Measurements from ENCODE around the gene PACRG.

PACRG gene

DNA sequence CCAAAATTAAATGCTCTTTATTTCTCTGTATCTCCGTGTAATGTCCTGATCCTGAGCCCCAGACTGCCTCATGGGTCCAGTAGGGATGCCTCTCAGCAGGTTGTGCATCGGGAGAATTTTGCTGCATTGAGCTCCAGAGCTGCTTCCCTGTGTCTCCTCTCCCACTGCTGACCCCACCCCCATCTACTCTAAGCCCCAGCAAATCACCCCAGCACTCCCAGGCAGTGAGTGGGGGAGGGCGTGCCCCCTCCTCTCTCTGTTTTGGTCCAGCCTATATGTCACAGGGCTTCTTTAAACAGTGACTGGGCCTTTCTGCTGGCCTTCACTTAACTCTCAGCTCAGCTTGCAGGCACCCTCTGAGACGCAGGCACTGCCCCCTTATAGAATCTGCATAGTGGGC, 458.0 kb downstream of the PACRG start:
- no peak for DNase-seq

GRCh38 chr6:163186527-163186926, 458.8 kb downstream of the PACRG start:
- DNase-seq, result no peak

DNA sequence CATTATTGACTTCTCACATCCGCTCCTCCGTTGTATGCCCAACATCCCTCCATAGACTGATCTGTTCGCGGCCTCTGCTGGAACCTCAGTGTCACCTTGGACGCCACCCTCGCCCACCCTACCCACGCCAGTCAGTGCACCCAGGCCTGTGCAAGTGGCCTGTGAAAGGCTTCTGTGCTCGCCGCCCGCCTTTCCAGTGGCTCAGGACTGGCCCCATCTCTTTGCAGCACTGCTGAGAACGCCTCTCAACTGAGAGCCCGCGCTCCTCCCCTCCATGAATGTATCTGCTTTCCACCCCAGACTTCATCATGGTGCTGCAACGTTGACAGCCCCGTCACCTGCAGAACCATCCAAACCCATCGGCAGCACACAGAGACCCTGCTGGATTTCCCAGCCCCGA, 459.4 kb downstream of the PACRG start:
- DNase-seq, result no peak

DNA sequence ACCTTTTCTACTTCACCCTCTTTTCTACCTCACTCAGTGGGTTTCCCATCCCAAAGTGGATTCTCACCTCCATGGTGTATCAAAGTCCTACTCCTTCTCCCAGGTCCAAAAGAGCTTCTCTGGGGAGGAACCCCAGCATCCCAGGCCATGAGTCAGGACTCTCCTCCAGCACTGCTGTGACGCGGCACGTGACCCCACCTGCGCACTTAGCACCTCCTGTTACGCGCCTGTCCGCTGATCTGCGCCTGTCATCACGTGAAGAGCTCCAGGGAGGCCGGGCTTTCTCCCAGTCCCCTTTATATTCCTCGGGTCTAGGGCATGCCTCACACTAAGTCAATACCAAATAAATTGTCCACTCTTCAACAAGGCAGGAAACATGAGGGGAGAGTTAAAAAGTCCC, 459.8 kb downstream of the PACRG start:
- no peak for DNase-seq

- no peak for DNase-seq
Observed at GRCh38 chr6:163188746-163189145, 461.0 kb downstream of the PACRG start.

- DNase-seq, result no peak
Observed at GRCh38 chr6:163189609-163190008, 461.8 kb downstream of the PACRG start.

DNA sequence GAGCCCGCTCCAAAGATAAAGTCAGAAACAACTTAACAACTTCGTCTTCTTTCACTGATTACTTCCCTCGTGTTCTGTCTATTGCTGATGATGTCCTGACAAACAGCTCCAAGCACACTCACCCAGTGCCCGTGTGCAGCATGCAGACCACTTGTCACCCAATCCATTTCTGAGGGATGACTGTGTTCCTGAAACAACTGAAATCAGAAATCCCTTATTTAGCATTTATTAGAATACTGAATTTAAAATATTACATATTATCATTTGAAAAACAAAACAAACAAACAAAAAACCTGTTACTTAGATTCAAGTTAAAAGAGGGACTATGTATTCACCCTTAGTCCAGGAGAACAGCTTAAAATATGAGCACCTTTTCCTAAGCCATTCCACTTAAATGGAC, 463.0 kb downstream of the PACRG start:
- no peak for DNase-seq

DNA sequence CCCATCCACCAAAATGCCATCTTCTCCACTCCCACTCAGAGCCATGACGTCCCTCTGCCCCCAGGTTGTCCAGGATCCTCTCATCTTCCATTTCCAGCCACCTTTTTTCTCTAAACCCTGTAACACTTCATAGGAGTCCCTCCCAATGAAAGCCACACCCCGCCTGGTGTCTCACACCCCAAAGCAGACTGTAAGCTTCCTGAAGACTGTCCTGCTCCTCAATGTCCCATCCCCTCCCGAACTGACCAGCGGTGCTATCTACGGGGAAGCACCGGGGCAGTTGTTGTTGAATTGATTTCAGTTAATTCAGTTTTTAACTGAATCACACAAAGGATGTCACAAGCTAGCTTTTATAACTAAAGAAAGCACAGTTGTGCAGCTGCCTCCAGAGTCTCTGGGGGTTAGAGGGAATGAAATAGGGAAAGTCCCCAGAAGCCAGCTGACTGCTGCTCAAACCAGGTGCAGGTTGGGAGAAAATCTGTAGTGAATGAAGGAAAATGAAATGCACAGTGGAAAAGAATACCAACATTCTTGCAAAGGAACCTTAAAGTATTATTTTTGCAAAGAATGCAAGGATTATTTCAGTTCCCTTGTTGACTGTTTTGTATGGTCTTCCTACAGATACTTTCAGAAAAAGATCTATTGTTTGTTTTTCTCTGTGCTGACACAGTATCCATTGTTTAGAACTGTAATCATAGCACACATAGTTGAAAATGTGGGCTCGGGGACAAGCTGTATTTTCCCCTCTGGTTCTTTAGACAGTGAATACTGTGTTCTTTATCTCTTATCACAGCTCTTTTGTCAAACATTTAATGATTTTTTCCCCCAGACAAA, 464.1 kb downstream of the PACRG start:
- peak; percentile 31 for DNase-seq

- peak; percentile 67 for DNase-seq
Observed at GRCh38 chr6:163192591-163192990, 464.8 kb downstream of the PACRG start.

DNA sequence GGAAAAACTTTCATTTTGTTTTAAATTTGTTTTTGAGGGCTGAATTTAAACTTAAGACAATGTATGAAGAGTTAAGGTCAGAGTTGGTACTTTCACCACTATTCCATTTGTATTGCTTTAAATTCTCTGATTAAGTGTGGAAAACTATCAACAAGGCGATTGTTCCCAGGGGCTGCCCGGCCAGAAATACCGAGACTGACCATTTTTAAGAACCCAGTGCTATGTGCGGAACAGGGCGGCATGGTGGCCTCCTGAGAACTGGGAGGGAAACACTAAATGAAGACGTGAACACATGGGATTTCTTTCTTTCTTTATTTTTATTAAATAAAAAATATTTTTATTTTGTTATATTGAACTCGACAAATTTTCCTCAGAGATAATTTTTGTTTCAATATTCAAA, 465.6 kb downstream of the PACRG start:
- no peak for DNase-seq

- no peak for DNase-seq
Observed at GRCh38 chr6:163195721-163196691, 468.2 kb downstream of the PACRG start.

DNA sequence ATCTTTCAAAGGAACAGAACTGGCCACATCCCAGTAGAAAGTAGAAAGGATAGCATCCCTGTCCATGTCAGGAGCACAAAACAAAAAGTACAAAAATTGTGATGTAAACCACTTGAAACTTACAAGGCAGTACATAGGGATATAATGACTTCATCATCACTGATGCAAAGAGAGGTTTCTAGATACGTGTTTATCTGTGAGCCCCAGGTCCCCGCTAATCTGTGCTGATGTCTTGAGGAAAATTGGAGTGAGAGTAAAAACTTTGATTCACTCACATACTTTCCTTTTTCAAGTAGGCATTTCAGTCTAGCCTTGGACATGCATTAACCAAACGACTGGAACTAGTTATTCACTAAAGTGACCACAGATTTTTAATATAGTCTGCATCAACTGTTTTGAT, 470.1 kb downstream of the PACRG start:
- no peak for DNase-seq

DNA sequence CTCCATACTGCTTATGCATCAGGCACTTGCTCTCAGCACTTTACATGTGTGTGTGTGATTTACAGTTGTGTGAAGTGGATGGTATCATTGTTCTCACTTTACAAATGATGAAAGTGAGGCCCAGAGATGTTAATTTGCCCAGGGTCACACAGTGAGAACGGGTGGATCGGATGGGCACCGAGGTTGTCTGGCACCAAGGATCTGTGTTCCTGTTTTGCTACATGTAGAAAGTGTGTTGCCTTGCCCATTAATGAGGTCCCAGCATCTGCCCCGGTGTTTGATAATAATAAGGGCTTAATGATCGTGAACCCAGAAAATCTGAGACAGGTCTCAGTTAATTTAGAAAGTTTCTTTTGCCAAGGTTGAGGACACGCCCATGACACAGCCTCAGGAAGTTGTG, 470.6 kb downstream of the PACRG start:
- DNase-seq, result no peak

DNA sequence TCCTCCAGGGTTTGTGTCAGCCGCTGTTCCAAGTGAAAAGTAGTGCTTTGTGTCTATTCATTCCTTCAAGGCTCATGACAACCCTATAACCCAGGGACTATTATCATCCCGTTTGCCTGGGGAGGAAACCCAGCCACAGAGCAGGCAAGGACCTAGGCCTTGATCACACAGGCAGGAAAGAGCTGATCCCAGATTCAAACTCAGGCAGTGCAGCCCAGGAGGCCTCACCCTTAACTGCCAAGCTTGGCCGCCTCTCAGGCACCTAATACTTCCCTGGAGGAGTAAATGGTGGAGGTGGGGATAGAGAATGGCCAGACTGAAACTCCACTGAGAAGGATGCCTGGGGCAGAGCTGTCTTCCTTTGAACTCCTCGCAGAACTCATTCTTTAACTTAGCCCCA, 471.6 kb downstream of the PACRG start:
- no peak for DNase-seq

DNA sequence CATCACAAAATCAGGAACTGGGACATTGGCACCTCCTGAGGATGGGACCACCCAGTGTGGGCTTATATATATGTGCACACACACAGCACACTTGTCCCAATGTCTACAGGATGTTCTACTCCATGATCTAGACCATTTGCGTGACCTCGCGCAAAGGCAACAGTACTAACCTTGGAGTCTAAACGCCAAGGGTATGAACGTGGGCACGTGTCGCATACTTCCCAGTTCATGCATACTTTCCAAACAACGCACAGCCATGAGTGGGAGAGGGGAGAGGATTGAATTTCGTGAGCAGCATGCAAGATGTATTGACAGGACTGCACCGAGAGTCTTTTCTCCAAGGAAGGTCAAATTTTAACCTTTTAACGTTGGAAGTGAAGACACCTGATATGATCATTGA, 472.5 kb downstream of the PACRG start:
- no peak for DNase-seq

GRCh38 chr6:163200694-163201093, 472.9 kb downstream of the PACRG start:
- no peak for DNase-seq

DNA sequence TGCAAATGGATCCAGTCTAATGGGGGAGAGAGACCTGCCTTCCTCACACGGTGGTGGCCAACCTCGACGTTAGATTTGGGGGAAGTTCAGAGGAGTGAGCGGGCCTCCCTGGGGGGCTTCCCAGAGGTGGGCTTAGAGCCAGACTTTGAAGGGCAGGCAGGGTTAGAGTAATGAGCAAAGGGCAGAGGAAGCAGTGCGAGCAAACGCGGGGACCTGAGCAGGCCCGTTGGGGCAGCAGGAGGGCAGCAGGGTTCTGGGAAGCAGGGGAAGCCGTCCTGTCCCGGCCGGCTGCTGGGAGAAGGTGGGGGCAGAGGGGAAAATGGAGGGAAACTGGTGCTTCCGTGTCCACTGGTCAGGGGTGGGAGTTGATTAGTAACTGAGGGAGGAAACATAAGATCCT, 474.1 kb downstream of the PACRG start:
- no peak for DNase-seq

DNA sequence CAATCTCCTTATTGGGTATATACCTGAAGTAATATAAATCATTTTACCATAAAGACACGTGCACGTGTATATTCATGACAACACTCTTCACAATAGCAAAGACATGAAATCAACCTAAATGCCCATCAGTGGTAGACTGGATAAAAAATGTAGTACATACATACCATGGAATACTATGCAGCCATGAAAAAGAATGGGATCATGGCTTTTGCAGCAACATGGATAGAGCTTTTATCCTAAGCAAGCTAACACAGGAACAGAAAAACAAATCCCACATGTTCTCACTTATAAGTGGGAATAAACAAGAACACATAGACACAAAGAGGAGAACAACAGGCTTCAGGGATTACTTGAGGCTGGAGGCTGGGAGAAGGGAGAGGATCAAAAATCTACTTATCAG, 478.4 kb downstream of the PACRG start:
- DNase-seq, result no peak

GRCh38 chr6:163207431-163208383, 479.9 kb downstream of the PACRG start:
- DNase-seq, result no peak

GRCh38 chr6:163209005-163209404, 481.2 kb downstream of the PACRG start:
- no peak for DNase-seq

GRCh38 chr6:163212123-163212522, 484.3 kb downstream of the PACRG start:
- no peak for DNase-seq

DNA sequence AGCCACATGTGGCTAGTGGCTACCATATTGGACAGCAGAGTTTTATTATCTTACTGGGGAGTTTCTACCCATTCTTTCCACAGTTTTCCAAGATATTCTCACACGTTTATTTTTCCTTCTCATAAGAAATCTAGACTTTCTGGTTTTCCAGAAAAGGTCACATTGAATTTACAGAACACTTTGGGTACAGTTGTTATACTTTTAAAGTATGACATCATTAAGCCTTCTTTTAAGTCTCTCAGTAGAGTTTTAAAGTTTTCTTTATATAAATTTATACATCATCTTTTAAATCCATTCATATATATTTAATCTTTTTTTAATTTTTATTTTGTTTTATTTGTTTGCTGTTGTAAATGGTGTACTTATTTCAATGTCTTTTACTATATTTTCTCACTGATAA, 486.5 kb downstream of the PACRG start:
- DNase-seq, result no peak

GRCh38 chr6:163218361-163218894, 490.7 kb downstream of the PACRG start:
- DNase-seq, result peak; percentile 57

All from NCI-H146 (cell line).